ENCODE data around the gene KLHDC8A. TPM values are rescaled to one million over a fixed set of nuclear protein-coding genes. Genes with fewer than 3 reads are reported as not detected.

KLHDC8A gene
- total RNA-seq, 4 donors from 2014 or later = 4.1 to 5.5 (median 4.6) TPM

GRCh38 chr1:205344066-205344928, 12.4 kb downstream of the KLHDC8A start:
- no peak for DNase-seq (ENCODE audit: low spot score in 2 of 2)
- Histone ChIP-seq H3K9me3 (no peaks in the 10 kb centered on the region), H3K4me3 (peak overlapping the region in 3 of 4 donors; percentile 21 to 48 (median 40)), H3K27me3 (peaks cover 0 to 58% of the 10 kb centered on the region in 2 donors), H3K4me1 (peaks cover 0 to 16% (median 13%) of the 10 kb centered on the region in 4 donors), H3K36me3 (no peaks in the 10 kb centered on the region), H3K27ac (no peak overlapping the region)
- no peak for TF ChIP-seq CTCF (IDR thresholded peaks at IDR 0.05)
- no peak for TF ChIP-seq EP300 (IDR thresholded peaks at IDR 0.05)
- TF ChIP-seq POLR2A (IDR thresholded peaks at IDR 0.05) = no peak
- WGBS, 2 donors = 17 to 45% methylated on average over 12 to 28 of the region's 59 CpGs

GRCh38 chr1:205343431-205344065, 13.2 kb downstream of the KLHDC8A start:
- Histone ChIP-seq H3K27ac (no peak overlapping the region), H3K27me3 (peaks cover 0 to 58% of the 10 kb centered on the region in 2 donors), H3K4me3 (peak overlapping the region; percentile 5 to 48 (median 30)), H3K9me3 (no peaks in the 10 kb centered on the region), H3K4me1 (peaks cover 0 to 16% (median 13%) of the 10 kb centered on the region in 4 donors), H3K36me3 (no peaks in the 10 kb centered on the region)
- WGBS, 2 donors = 5 to 26% methylated on average over 7 to 13 of the region's 63 CpGs
- peak in 1 of 5 experiments; percentile 12 for TF ChIP-seq CTCF (IDR thresholded peaks at IDR 0.05)
- TF ChIP-seq POLR2A (IDR thresholded peaks at IDR 0.05) = no peak
- no peak for DNase-seq (ENCODE audit: low spot score in 2 of 2)

DNA sequence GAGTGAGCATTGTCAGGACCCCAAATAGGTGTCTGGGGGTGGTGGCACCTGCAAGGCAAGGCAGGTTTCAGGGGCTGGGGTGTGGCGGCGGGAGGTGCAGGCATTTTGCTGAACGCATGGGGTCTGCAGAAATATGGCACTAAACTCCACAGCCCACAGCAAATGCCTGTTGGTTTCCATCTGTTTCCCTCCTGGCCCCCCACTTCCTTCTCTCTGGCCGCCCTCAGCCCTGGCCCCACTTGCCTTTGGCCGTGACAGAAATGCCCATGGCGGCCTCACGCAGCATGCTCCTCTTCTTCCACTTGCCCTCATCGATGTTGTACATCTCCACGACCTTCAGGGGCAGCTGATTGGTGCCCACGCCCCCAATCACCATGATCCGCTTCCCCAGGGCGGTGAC, 13.7 kb downstream of the KLHDC8A start:
- H3K4me3 ChIP-seq = no peak overlapping the region
- H3K27me3 ChIP-seq = peaks cover 0 to 53% of the 10 kb centered on the region in 2 donors
- no peaks in the 10 kb centered on the region for H3K36me3 ChIP-seq
- H3K27ac ChIP-seq = no peak overlapping the region
- H3K4me1 ChIP-seq = peaks cover 0 to 16% (median 13%) of the 10 kb centered on the region in 4 donors
- TF ChIP-seq POLR2A (IDR thresholded peaks at IDR 0.05) (no peak), CTCF (IDR thresholded peaks at IDR 0.05) (no peak), EP300 (IDR thresholded peaks at IDR 0.05) (no peak)
- WGBS, 2 donors = 66 to 79% methylated on average over 12 of the region's 12 CpGs
- DNase-seq (ENCODE audit: low spot score in 2 of 2) = no peak
- H3K9me3 ChIP-seq = no peaks in the 10 kb centered on the region

DNA sequence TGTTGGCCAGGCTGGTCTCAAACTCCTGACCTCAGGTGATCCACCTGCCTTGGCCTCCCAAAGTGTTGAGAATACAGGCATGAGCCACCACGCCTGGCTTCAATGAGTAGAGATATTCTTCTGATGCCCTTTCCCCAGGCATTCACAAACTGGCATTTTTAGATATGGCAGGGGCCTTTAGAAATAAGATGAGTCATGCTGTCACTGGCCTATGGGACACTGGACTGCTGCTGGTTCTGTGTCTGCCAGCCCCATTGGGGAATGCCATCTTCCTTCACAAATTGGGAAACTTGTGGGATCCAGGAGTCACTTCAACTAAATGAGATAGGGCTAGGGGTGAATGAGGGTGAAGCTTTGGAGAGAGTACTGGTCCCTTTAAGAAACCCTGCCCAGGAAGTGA, 16.0 kb downstream of the KLHDC8A start:
- peaks cover 0 to 33% of the 10 kb centered on the region in 2 donors for H3K27me3 ChIP-seq
- H3K9me3 ChIP-seq = no peaks in the 10 kb centered on the region
- H3K36me3 ChIP-seq = no peaks in the 10 kb centered on the region
- 67 to 85% methylated on average over 1 of the region's 1 CpG for WGBS, 2 donors
- TF ChIP-seq EP300 (IDR thresholded peaks at IDR 0.05) = no peak
- no peak for TF ChIP-seq CTCF (IDR thresholded peaks at IDR 0.05)
- no peak for TF ChIP-seq POLR2A (IDR thresholded peaks at IDR 0.05)
- no peak overlapping the region for H3K27ac ChIP-seq
- DNase-seq (ENCODE audit: low spot score in 2 of 2) = no peak
- no peak overlapping the region for H3K4me3 ChIP-seq
- peaks cover 0 to 16% (median 13%) of the 10 kb centered on the region in 4 donors for H3K4me1 ChIP-seq

DNA sequence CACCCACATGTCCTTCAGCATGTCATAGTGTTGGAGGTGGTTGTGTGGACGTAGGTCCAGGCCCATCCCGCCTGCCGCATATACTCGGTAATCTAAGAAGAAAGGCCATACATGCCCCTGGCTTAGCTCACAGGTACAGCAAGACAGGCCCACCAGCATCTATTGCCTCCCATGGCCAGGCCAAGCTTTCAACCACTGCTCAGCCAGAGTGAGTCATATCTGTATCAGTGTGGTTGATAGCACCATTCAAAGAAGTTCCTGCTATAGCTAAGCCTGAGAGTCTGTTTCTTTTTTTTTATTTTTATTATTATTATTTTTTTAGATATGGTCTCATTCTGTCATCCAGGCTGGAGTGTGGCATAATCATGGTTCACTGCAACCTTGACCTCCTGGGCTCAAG, 17.0 kb downstream of the KLHDC8A start:
- Histone ChIP-seq H3K36me3 (no peaks in the 10 kb centered on the region), H3K4me3 (no peak overlapping the region), H3K27me3 (peaks cover 0 to 23% of the 10 kb centered on the region in 2 donors), H3K9me3 (no peaks in the 10 kb centered on the region), H3K4me1 (peaks cover 0 to 16% (median 13%) of the 10 kb centered on the region in 4 donors), H3K27ac (no peak overlapping the region)
- 87 to 92% methylated on average over 4 of the region's 4 CpGs for WGBS, 2 donors
- no peak for DNase-seq (ENCODE audit: low spot score in 2 of 2)
- no peak for TF ChIP-seq POLR2A (IDR thresholded peaks at IDR 0.05)
- TF ChIP-seq CTCF (IDR thresholded peaks at IDR 0.05) = no peak
- no peak for TF ChIP-seq EP300 (IDR thresholded peaks at IDR 0.05)

Measured in tibial nerve (tissue), 4 donors.